PC-9 (cell line): ENCODE data around the gene SRC.

ENCODE experiments used
- EZH2 ChIP-seq: fragments of 200-600 bp; sonication (generic); IDR thresholded peaks from 2 replicates; pipeline ENCODE4 v1.8.0; 2017; ENCODE audit warnings: antibody characterized with exemption, low read depth
- TF ChIP-seq, protein P1 (sequence below): fragments of 200-600 bp; sonication (generic); conservative IDR thresholded peaks from 2 replicates; pipeline ENCODE4 v1.6.1; 2017; ENCODE audit warnings: mixed run types, antibody characterized with exemption, mild to moderate bottlenecking, moderate library complexity

DNA sequence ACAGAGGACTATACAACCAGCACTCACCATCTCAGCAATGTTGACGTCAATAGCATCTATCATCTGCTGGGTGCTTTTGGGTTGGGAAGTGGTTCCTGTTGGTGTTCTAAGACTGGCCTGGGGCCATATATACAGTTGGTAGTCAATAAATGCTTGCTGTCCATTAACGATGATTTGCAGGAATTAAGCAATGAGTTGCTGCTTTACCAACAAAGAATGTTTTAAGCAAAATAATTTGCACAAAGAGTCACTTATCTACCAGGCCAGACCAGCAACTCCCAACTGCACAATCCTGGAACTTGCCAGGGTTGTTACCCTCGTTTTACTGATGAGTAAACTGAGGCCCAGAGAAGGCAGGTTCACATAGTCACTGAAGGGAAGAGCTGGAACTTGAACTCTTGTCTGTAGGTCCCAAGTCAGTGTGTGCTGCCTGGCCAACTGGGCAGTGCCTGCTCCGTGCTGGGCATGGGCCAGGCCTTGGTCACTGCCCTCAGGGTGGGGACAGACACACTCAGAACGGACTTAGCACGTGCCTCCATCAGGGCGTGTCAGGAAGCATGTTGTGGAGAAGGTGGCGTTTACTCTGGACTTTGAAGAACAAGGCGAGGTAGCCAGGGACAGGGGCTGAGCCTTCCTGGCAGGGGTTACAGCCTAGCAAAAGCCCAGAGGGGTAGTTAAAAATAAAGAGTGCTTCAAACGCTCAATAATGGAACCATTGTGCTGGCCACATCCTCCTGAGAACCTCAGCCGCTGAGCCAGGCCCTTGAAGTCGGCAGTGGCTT is 2.5 kb upstream of the SRC start:
- TF ChIP-seq, protein P1, sequence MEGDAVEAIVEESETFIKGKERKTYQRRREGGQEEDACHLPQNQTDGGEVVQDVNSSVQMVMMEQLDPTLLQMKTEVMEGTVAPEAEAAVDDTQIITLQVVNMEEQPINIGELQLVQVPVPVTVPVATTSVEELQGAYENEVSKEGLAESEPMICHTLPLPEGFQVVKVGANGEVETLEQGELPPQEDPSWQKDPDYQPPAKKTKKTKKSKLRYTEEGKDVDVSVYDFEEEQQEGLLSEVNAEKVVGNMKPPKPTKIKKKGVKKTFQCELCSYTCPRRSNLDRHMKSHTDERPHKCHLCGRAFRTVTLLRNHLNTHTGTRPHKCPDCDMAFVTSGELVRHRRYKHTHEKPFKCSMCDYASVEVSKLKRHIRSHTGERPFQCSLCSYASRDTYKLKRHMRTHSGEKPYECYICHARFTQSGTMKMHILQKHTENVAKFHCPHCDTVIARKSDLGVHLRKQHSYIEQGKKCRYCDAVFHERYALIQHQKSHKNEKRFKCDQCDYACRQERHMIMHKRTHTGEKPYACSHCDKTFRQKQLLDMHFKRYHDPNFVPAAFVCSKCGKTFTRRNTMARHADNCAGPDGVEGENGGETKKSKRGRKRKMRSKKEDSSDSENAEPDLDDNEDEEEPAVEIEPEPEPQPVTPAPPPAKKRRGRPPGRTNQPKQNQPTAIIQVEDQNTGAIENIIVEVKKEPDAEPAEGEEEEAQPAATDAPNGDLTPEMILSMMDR, result no peak
- no peak for TF ChIP-seq EZH2
